CD4-positive, alpha-beta T cell treated with Interleukin-6 at 100 ng/mL for 8 hours (primary cell): Measurements from ENCODE around the gene TEKTIP1.
"Not testable (repeated sequence)": the region's sequence is repeated elsewhere in the genome, so short reads cannot be mapped to it uniquely, and the experiment has no call there.

Experiments
- DNase-seq: peaks from one replicate; pipeline ENCODE4 v3.0.0-alpha.2; 2020; ENCODE audit warnings: mixed read lengths, low spot score

TEKTIP1 gene

GRCh38 chr19:3557461-3558248, 18.7 kb downstream of the TEKTIP1 start, which contains the start of gene MFSD12:
Gene MFSD12 (minus strand): TSS chr19:3557586. CDS start chr19:3557403, 183 bp downstream.
- peak; percentile 93 for DNase-seq

GRCh38 chr19:3563709-3564524, 24.9 kb downstream of the TEKTIP1 start:
- DNase-seq, result no peak

DNA sequence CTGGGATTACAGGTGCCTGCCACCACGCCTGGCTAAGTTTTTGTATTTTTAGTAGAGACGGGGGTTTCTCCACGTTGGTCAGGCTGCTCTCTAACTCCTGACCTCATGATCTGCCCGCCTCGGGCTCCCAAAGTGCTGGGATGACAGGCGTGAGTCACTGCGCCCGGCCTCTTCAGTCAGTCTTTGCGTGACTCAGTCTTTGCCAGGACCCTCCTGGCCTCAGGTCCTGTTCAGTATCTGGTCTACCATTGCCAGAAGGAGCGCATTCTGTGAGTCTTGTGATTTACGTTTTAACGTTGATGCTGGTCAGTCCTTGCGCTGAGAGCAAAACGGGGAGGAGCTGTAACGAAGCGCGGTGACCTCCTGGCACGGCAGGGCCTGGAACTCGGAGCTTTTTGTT, 26.2 kb downstream of the TEKTIP1 start:
- no peak for DNase-seq

- not testable (repeated sequence) for DNase-seq
These were observed 31.1 kb downstream of the TEKTIP1 start for GRCh38 chr19:3570042-3570441.

GRCh38 chr19:3570606-3571011, 31.6 kb downstream of the TEKTIP1 start:
- DNase-seq, result no peak

DNA sequence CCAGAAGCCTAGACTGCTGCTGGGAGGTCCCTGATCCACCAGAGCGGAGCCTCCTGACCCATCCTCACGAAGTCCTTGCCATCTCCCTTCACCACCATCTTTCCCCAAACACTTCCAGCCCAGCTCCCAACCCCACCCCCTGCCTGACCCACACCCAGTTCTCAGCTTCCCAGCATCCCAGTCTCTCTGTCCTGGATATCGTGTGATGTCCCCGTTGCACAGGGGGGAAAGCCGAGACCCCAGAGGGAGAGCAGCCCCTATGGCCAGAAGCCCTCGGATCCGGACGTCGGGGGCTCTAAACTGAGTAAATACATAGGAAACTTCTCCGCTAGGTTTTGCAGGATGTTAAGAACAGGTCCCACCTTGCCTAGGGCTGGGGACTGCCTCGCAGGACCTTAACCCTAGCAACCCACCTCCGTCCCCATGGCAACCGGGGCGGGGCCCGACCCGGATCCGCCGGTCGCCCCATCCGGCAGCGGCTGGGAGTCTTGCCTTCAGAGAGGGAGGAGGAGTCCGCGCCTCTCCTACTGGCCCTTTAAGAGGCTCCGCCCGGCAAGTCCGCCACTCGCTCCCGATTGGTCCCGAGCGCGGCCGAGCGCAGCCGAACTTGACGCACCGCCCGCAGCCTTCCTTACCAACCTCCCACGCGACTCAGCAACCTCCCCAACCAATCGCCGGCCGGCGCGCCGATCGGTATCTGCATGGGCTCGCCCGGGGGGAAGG, 33.3 kb downstream of the TEKTIP1 start:
- peak; percentile 100 for DNase-seq

DNA sequence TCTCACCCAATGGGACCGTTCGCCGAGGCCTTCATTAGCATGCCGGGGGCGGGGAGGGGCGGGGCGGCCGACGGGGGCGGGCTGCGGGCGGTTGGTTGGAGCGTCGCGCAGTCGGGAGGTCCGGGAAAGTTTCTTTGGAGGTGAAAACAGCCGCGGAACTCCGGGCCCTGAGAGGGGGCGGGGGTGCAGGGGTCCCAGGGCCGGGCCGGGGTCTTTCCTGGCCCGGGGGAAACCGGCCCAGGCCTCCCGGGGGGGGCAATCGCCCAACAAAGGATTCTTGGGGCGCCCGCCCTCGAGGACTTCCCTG, 33.8 kb downstream of the TEKTIP1 start, which contains the start of gene HMG20B:
Gene HMG20B (plus strand): TSS at position 90 of the 307 bp plus-strand sequence. CDS start 366 bp downstream, outside the sequence.
- no peak for DNase-seq

DNA sequence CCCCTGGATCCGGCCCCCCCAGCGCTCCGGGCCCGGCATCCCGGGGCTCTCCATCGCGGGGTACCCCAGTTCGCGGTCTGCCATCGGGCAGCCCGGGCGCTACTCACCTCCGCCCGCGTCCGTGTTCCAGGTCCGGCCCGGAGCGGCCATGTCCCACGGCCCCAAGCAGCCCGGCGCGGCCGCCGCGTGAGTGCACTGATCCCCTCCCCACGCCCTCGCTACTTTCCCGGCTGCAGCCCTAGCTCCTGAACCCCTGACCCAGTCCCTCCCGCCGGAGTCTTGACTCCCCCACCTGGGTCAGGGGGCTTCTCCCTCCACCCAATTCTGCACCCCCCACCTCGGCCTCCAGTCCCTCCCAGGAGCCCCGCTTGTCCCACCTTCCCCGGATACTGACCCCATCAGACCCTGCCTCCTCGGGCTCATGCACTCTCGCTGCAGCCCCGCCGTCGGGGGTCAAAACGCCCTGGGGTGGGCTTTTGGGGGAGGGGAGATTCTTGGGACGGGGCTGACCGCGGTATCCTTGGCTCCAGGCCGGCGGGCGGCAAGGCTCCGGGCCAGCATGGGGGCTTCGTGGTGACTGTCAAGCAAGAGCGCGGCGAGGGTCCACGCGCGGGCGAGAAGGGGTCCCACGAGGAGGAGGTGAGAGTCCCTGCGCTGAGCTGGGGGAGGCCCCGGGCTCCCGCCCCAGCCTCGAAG, 34.3 kb downstream of the TEKTIP1 start:
- no peak for DNase-seq

GRCh38 chr19:3573858-3574637, 35.1 kb downstream of the TEKTIP1 start:
- peak; percentile 66 for DNase-seq

GRCh38 chr19:3575260-3575741, 36.3 kb downstream of the TEKTIP1 start:
- DNase-seq, result no peak

DNA sequence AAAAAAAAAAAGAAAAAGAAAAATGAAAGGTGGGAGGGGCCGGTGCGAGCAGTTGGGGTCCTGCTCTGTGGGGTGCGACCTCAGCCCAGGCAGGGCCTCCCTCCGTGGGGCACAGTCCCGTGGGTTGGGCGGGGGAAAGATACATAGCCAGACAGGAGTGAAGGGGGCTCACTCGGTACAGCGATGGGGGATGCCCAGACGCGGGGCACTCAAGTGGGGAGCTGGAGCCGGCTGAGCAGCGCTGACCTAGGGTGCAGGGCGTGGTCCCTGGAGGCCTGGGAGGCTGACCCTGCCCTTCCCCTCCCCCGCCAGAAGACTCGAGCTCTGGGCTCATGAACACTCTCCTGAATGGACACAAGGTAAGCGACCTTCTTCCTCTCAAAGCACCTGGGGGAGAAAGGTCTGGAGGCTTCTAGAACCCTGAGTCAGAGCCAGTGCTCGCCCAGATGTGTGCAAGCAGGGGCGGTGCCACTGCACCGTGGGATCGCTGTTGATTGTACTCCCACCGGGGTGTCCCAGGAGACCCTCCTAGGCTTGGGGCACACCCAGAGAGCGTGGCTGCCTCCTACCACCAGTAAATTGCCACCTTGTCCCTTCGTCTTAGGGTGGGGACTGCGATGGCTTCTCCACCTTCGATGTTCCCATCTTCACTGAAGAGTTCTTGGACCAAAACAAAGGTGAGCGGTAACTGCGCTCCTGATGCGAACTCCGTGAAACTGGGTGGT, 37.1 kb downstream of the TEKTIP1 start:
- no peak for DNase-seq

DNA sequence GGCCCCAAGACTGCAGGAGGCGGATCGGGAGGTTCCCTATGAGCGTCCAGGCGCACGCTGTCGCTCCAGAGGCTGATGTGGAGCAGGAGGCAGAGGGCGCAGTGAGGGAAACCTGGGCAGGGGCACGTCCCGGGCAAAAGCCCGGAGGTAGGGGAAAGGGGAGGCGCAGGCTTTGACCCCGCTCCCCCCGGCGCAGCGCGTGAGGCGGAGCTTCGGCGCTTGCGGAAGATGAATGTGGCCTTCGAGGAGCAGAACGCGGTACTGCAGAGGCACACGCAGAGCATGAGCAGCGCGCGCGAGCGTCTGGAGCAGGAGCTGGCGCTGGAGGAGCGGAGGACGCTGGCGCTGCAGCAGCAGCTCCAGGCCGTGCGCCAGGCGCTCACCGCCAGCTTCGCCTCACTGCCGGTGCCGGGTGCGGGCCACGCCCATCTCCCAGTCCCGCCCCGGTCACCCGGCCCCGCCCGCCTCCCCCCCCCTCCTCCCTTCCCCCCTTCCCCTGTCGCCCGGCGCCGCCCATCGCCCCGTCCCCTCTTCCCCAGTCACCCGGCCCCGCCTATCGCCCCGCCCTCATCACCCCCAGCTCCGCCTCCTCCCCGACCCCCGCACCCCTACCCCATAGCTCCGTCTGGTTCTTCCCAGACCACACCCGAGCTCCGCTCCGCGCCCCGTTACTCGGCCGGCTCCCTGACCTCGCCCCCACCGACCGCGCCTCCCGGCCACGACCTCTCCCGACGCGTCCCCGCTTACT, 37.9 kb downstream of the TEKTIP1 start:
- DNase-seq, result no peak

DNA sequence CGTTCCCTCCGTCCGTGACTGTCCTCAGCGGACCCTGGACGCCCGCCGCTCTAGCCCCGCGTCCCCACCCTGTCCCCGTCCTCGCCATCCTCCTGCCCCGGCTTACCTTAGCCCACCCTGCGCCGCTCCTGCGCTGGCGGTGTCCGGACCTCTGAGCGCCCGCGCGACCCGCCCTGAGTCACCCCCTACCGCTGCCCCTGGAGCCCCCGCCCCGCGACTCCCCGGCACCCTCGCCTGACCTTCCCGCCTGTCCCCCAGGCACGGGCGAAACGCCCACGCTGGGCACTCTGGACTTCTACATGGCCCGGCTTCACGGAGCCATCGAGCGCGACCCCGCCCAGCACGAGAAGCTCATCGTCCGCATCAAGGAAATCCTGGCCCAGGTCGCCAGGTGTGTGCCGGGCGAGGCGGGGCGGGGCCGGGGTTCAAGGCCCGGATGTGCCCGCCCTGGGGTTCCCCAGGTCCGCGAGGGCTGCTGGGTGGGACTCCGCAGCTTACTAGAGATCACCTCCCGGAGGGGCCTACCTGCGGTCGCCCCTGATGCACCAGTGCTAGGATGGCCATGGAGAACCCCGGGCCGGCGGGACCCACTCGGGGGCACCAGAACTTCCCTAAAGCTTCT, 38.9 kb downstream of the TEKTIP1 start:
- DNase-seq, result no peak

DNA sequence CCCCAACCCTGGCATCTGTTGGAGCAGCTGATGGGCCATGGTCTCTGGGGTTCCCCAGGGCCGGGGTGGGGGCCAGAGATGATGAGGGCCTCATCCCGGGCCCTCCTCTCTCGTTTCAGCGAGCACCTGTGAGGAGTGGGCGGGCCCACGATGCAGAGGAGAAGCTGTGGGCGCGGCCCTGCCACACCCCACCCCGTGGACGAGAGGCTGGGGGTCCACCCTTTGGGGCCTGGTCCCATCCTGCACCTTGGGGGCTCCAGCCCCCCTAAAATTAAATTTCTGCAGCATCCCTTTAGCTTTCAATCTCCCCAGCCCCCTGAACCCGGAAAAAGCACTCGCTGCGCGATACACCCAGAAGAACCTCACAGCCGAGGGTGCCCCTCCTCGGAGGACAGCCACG, 39.4 kb downstream of the TEKTIP1 start:
- no peak for DNase-seq

- DNase-seq, result no peak
These were observed 41.4 kb downstream of the TEKTIP1 start for GRCh38 chr19:3580156-3580934.

GRCh38 chr19:3581792-3582191, 42.8 kb downstream of the TEKTIP1 start:
- not testable (repeated sequence) for DNase-seq

- DNase-seq, result not testable (repeated sequence)
These were observed 45.2 kb downstream of the TEKTIP1 start for GRCh38 chr19:3584036-3584802.
